IMR-90 (cell line): ENCODE results near the gene OGA. TPM values are rescaled to one million over a fixed set of nuclear protein-coding genes. Genes with fewer than 3 reads are reported as not detected.

ENCODE experiments used
- ATAC-seq: fragments of 200-7000 bp; cut with Tn5 transposase; 2 replicates; pipeline ENCODE4 v1.9.1; 2020; ENCODE audit warnings: low read depth, mild to moderate bottlenecking, moderate library complexity
- BruUV-seq: library from RNA; stranded (reverse); fragments of 400-500 nt; replicated peaks from 2 replicates; lab custom pipeline; 2021; lab: Mats Ljungman, UMichigan
- CTCF ChIA-PET: fragments of 300-600 bp; formaldehyde crosslinking; extraction: SDS; loops from one replicate; lab custom pipeline; 2021; ENCODE audit warnings: antibody characterized with exemption; lab: Yijun Ruan, JAX
- POLR2A ChIA-PET: fragments of 300-600 bp; sonication (Branson Sonifier 250); formaldehyde crosslinking; loops from one replicate; lab custom pipeline; 2022; ENCODE audit warnings: antibody characterized with exemption; ENCODE audit not compliant: unreplicated experiment; lab: Charles Lee
- DNase-seq: peaks from one replicate; pipeline ENCODE4 v3.0.0; 2013
- H2AFZ ChIP-seq: replicated peaks from 2 replicates; pipeline ENCODE3; 2013; ENCODE audit warnings: low read length, mild to moderate bottlenecking; ENCODE audit not compliant: poor library complexity
- H2AK5ac ChIP-seq: 2 replicates; pipeline ENCODE4 v1.6.1; 2013; ENCODE audit warnings: low read depth, low read length, inconsistent platforms
- H2AK9ac ChIP-seq: replicated peaks from 2 replicates; pipeline ENCODE3; 2013; ENCODE audit warnings: mild to moderate bottlenecking, low read depth, low read length, moderate library complexity; ENCODE audit not compliant: poor library complexity
- H2BK120ac ChIP-seq: 2 replicates; pipeline ENCODE4 v1.6.1; 2013; ENCODE audit warnings: low read depth, low read length, inconsistent platforms
- H2BK15ac ChIP-seq: 3 replicates; pipeline ENCODE4 v1.6.1; 2013; ENCODE audit warnings: low read depth, low read length, inconsistent platforms
- H2BK20ac ChIP-seq: 2 replicates; pipeline ENCODE4 v1.6.1; 2013; ENCODE audit warnings: low read depth, mild to moderate bottlenecking, inconsistent platforms, low read length, moderate library complexity
- H2BK5ac ChIP-seq: 2 replicates; pipeline ENCODE4 v1.6.1; 2013; ENCODE audit warnings: mild to moderate bottlenecking, low read depth, low read length, inconsistent platforms; ENCODE audit not compliant: poor library complexity, severe bottlenecking
- H3K14ac ChIP-seq: replicated peaks from 2 replicates; pipeline ENCODE4 v1.6.1; 2013; ENCODE audit warnings: low read depth, low read length, inconsistent platforms
- H3K18ac ChIP-seq: 2 replicates; pipeline ENCODE4 v1.6.1; 2013; ENCODE audit warnings: low read depth, low read length, control low read depth
- H3K23ac ChIP-seq: 2 replicates; pipeline ENCODE4 v1.6.1; 2013; ENCODE audit warnings: low read depth, low read length, inconsistent platforms
- H3K27ac ChIP-seq: 2 replicates; pipeline ENCODE4 v1.5.1; 2013; ENCODE audit warnings: mild to moderate bottlenecking, control low read depth, low read length; ENCODE audit not compliant: insufficient read depth
- H3K27me3 ChIP-seq: 2 replicates; pipeline ENCODE4 v1.6.1; 2013; ENCODE audit warnings: low read length; ENCODE audit not compliant: control insufficient read depth, insufficient read depth
- H3K36me3 ChIP-seq: 2 replicates; pipeline ENCODE4 v1.6.1; 2013; ENCODE audit warnings: low read length, mixed read lengths; ENCODE audit not compliant: control insufficient read depth, insufficient read depth
- H3K4ac ChIP-seq: 2 replicates; pipeline ENCODE4 v1.6.1; 2013; ENCODE audit warnings: low read depth, low read length, inconsistent platforms
- H3K4me1 ChIP-seq: 2 replicates; pipeline ENCODE4 v1.6.1; 2013; ENCODE audit warnings: low read length, mixed read lengths; ENCODE audit not compliant: control insufficient read depth, insufficient read depth
- H3K4me2 ChIP-seq: 2 replicates; pipeline ENCODE4 v1.6.1; 2013; ENCODE audit warnings: low read depth, mild to moderate bottlenecking, control low read depth, low read length, moderate library complexity
- H3K4me3 ChIP-seq: 2 replicates; pipeline ENCODE4 v1.5.1; 2013; ENCODE audit warnings: low read depth, mild to moderate bottlenecking, control low read depth, low read length, moderate library complexity; ENCODE audit not compliant: insufficient read depth
- H3K56ac ChIP-seq: 2 replicates; pipeline ENCODE4 v1.6.1; 2013; ENCODE audit warnings: low read length, inconsistent platforms; ENCODE audit not compliant: insufficient read depth; ENCODE audit errors: extremely low read depth
- H3K79me1 ChIP-seq, 2 experiments: 2 replicates each; pipeline ENCODE4 v1.6.1; 2013; ENCODE audit warnings: low read length in 2 of 2, inconsistent platforms in 1 of 2, low read depth in 1 of 2
- H3K9ac ChIP-seq: 2 replicates; pipeline ENCODE4 v1.6.1; 2013; ENCODE audit warnings: low read depth, low read length, control low read depth
- H3K9me1 ChIP-seq: 2 replicates; pipeline ENCODE4 v1.6.1; 2013; ENCODE audit warnings: low read length, inconsistent platforms; ENCODE audit not compliant: insufficient read depth
- H3K9me3 ChIP-seq: 2 replicates; pipeline ENCODE4 v1.6.1; 2013; ENCODE audit warnings: low read length; ENCODE audit not compliant: control insufficient read depth, insufficient read depth
- H4K20me1 ChIP-seq: 2 replicates; pipeline ENCODE4 v1.6.1; 2013; ENCODE audit warnings: low read length, inconsistent platforms; ENCODE audit not compliant: insufficient read depth
- H4K5ac ChIP-seq: 2 replicates; pipeline ENCODE4 v1.6.1; 2013; ENCODE audit warnings: mild to moderate bottlenecking, low read depth, low read length, control low read depth
- H4K8ac ChIP-seq, 2 experiments: 2 replicates each; pipeline ENCODE4 v1.6.1; 2013; ENCODE audit warnings: low read depth in 2 of 2, low read length in 2 of 2, control low read depth in 1 of 2, inconsistent platforms in 1 of 2
- H4K91ac ChIP-seq: 2 replicates; pipeline ENCODE4 v1.6.1; 2013; ENCODE audit warnings: low read depth, low read length, inconsistent platforms; ENCODE audit not compliant: insufficient read depth
- CTCF ChIP-seq: conservative IDR thresholded peaks from 2 replicates; pipeline ENCODE4 v1.5.1; 2012; ENCODE audit warnings: mild to moderate bottlenecking, low read depth, low read length, improper control_type of control experiment
- MAFK ChIP-seq: IDR thresholded peaks from 2 replicates; pipeline ENCODE4 v1.6.1; 2012; ENCODE audit warnings: low read depth, low read length, improper control_type of control experiment
- WGBS, 2 experiments: methylation state at CpG; one replicate each; pipeline versions ENCODE4 v1.1.5 to v1.1.7; 2013; ENCODE audit warnings: missing lambda C conversion rate in 2 of 2; ENCODE audit not compliant: insufficient read length in 1 of 2; ENCODE audit errors: extremely low coverage in 2 of 2; 5-methylcytosine and 5-hydroxymethylcytosine counted together
- dilution Hi-C: fragments of 300-500 bp; cut with HindIII; formaldehyde crosslinking; loops from one replicate; pipeline ENCODE4 v1.14.3; 2018; ENCODE audit warnings: low sequenced_read_pairs; ENCODE audit not compliant: unreplicated experiment
- in situ Hi-C: fragments of 300-500 bp; cut with MboI; formaldehyde crosslinking; loops from 3 replicates; pipeline ENCODE4 v1.14.3; 2019; ENCODE audit warnings: low sequenced_read_pairs, inconsistent platforms, mixed read lengths
- intact Hi-C: fragments of 100-400 bp; cut with micrococcal nuclease; formaldehyde crosslinking; loops from 2 replicates; pipeline ENCODE4 v1.10.0; 2022
- polyA plus RNA-seq, 3 experiments: library from polyadenylated mRNA; depleted of rRNA; stranded (reverse); fragments of >200 nt; gene quantifications; 2 replicates each; pipeline ENCODE4 v1.2.3, GENCODE V29; 2012; ENCODE audit warnings: low replicate concordance in 1 of 3
- total RNA-seq: library from RNA; depleted of rRNA; stranded (reverse); fragments of >200 nt; gene quantifications from 2 replicates; pipeline ENCODE4 v1.2.3, GENCODE V29; 2012

Gene OGA
- total and polyA plus RNA-seq, 2 of the 4 experiments (the other 2 are of a cell fraction): 42.5 to 62.9 TPM

- Histone ChIP-seq H3K79me1 (peaks cover 31 to 54% of the 10 kb centered on the region in 2 experiments), H3K9me3 (no peaks in the 10 kb centered on the region), H2AK9ac (peak overlapping the region; percentile 97), H4K8ac (peak overlapping the region; percentile 80), H3K4ac (peak overlapping the region; percentile 64), H3K18ac (no peak overlapping the region), H3K14ac (peak overlapping the region; percentile 90), H2BK5ac (peak overlapping the region; percentile 44), H3K4me2 (peak overlapping the region; percentile 87), H2AK5ac (peak overlapping the region; percentile 5; the same call in 1 of the 2 replicates), H2BK15ac (no peak overlapping the region), H3K4me1 (peaks cover 11% of the 10 kb centered on the region), H4K91ac (0 out of 2 replicates have a peak overlapping the region, but pooled peaks have one; percentile 7), H3K27ac (peak overlapping the region; percentile 38), H3K9me1 (no peaks in the 10 kb centered on the region; the same call in 1 of the 2 replicates), H3K9ac (peak overlapping the region; percentile 58), H3K23ac (peak overlapping the region; percentile 75), H3K4me3 (peak overlapping the region; percentile 63), H4K20me1 (peaks cover 25% of the 10 kb centered on the region), H2BK120ac (no peak overlapping the region), H3K27me3 (peaks cover 2% of the 10 kb centered on the region; the same call in 1 of the 2 replicates), H3K56ac (peak overlapping the region; percentile 64; the same call in 1 of the 2 replicates), H2AFZ (peak overlapping the region; percentile 92), H2BK20ac (no peak overlapping the region), H4K5ac (peak overlapping the region; percentile 51; the same call in 1 of the 2 replicates), H3K36me3 (peaks cover 24% of the 10 kb centered on the region)
- POLR2A ChIA-PET: interaction anchor here (0.5 kb wide), 1 partner anchor 293 kb away, joined by 5 read pairs; no protein-coding TSS in a partner anchor
- ATAC-seq (peak; percentile 11), DNase-seq (peak; percentile 15)
- CTCF ChIA-PET: interaction anchor here (0.5 to 0.6 kb wide), 2 partner anchors 19 to 365 kb away, joined by 3 to 4 read pairs; no protein-coding TSS in a partner anchor
- no peak for TF ChIP-seq MAFK
- no peak for TF ChIP-seq CTCF
- WGBS, 2 experiments: 55% methylated on average over 9 of the region's 10 CpGs; no CpG with 5 or more reads in 1 of the 2 experiments
- dilution Hi-C loops: no loop called here
- intact Hi-C loops: loop anchor here (10.0 kb wide), 1 partner anchor 489 kb away; no protein-coding TSS in a partner anchor
- in situ Hi-C loops: loop anchor here (5.0 kb wide), 2 partner anchors 176 to 571 kb away; no protein-coding TSS in a partner anchor
- no TSS peak for BruUV-seq
Observed at GRCh38 chr10:101783736-101784118, 34.5 kb downstream of the OGA start.
